GM10266 (cell line): ENCODE data around the gene RALGDS.
A peak's percentile ranks its signal among the peaks of the same experiment; 100 is the strongest.

Experiments used
- DNase-seq: peaks from one replicate; pipeline ENCODE4 v3.0.0; 2012; ENCODE audit errors: extremely low spot score
- CTCF ChIP-seq: IDR thresholded peaks from 2 replicates; pipeline ENCODE4 v1.5.1; 2012; ENCODE audit warnings: mild to moderate bottlenecking, low read depth; ENCODE audit not compliant: control insufficient read depth, insufficient read depth; ENCODE audit errors: missing control alignments

The RALGDS gene

GRCh38 chr9:133105461-133105770 lies 15.6 kb downstream of the RALGDS start:
- TF ChIP-seq CTCF, result no peak
- no peak for DNase-seq

GRCh38 chr9:133104718-133105460 lies 16.2 kb downstream of the RALGDS start:
- TF ChIP-seq CTCF, result no peak
- DNase-seq, result no peak

- TF ChIP-seq CTCF, result no peak
- DNase-seq, result no peak
These were observed 17.0 kb downstream of the RALGDS start for GRCh38 chr9:133103987-133104505.

- peak; percentile 91 for TF ChIP-seq CTCF
- DNase-seq, result peak; percentile 74
These were observed 17.7 kb downstream of the RALGDS start for GRCh38 chr9:133103183-133103986.

GRCh38 chr9:133102190-133103021 lies 18.6 kb downstream of the RALGDS start:
- DNase-seq, result no peak
- TF ChIP-seq CTCF, result no peak

GRCh38 chr9:133101356-133102189 lies 19.5 kb downstream of the RALGDS start:
- TF ChIP-seq CTCF, result no peak
- no peak for DNase-seq
